IPS DF 6.9 (cell line): ENCODE measurements around the gene C3orf22.

Experiments
- DNase-seq: peaks from one replicate; pipeline ENCODE4 v3.0.0-alpha.2; 2013; ENCODE audit warnings: low read depth, low spot score
- H3K27ac ChIP-seq: one replicate; pipeline ENCODE4 v1.5.1; 2013; ENCODE audit warnings: low read length, control low read depth
- H3K27me3 ChIP-seq: 2 replicates; pipeline ENCODE4 v1.6.1; 2013; ENCODE audit warnings: mild to moderate bottlenecking, low read length; ENCODE audit not compliant: control insufficient read depth, insufficient read depth
- H3K36me3 ChIP-seq: 2 replicates; pipeline ENCODE4 v1.6.1; 2013; ENCODE audit warnings: low read length; ENCODE audit not compliant: control insufficient read depth, insufficient read depth
- H3K4me1 ChIP-seq: 2 replicates; pipeline ENCODE4 v1.6.1; 2013; ENCODE audit warnings: low read length; ENCODE audit not compliant: control insufficient read depth, insufficient read depth
- H3K4me3 ChIP-seq: 2 replicates; pipeline ENCODE4 v1.5.1; 2013; ENCODE audit warnings: mild to moderate bottlenecking, low read length
- H3K9me3 ChIP-seq: 2 replicates; pipeline ENCODE4 v1.6.1; 2013; ENCODE audit warnings: low read length, inconsistent platforms; ENCODE audit not compliant: control insufficient read depth, insufficient read depth
- WGBS: extraction: QIAGEN DNeasy Blood & Tissue Kit; methylation state at CpG from one replicate; pipeline ENCODE4 v1.1.7; 2013; ENCODE audit warnings: mixed read lengths, missing lambda C conversion rate; ENCODE audit not compliant: insufficient read length, insufficient coverage; 5-methylcytosine and 5-hydroxymethylcytosine counted together

Gene C3orf22

GRCh38 chr3:126556637-126557414, 1.9 kb downstream of the C3orf22 start:
- no CpG with 5 or more reads among the region's 8 CpGs for WGBS
- Histone ChIP-seq H3K4me3 (no peak overlapping the region), H3K4me1 (no peaks in the 10 kb centered on the region), H3K36me3 (no peaks in the 10 kb centered on the region), H3K27me3 (no peaks in the 10 kb centered on the region), H3K27ac (no peak overlapping the region), H3K9me3 (no peaks in the 10 kb centered on the region)
- DNase-seq: no peak

- H3K9me3 ChIP-seq: no peaks in the 10 kb centered on the region
- H3K4me3 ChIP-seq: no peak overlapping the region
- H3K4me1 ChIP-seq: no peaks in the 10 kb centered on the region
- no peak overlapping the region for H3K27ac ChIP-seq
- no CpG with 5 or more reads among the region's 10 CpGs for WGBS
- H3K27me3 ChIP-seq: no peaks in the 10 kb centered on the region
- DNase-seq: no peak
- H3K36me3 ChIP-seq: no peaks in the 10 kb centered on the region
Measured at GRCh38 chr3:126555795-126556636, 2.7 kb downstream of the C3orf22 start.

DNA sequence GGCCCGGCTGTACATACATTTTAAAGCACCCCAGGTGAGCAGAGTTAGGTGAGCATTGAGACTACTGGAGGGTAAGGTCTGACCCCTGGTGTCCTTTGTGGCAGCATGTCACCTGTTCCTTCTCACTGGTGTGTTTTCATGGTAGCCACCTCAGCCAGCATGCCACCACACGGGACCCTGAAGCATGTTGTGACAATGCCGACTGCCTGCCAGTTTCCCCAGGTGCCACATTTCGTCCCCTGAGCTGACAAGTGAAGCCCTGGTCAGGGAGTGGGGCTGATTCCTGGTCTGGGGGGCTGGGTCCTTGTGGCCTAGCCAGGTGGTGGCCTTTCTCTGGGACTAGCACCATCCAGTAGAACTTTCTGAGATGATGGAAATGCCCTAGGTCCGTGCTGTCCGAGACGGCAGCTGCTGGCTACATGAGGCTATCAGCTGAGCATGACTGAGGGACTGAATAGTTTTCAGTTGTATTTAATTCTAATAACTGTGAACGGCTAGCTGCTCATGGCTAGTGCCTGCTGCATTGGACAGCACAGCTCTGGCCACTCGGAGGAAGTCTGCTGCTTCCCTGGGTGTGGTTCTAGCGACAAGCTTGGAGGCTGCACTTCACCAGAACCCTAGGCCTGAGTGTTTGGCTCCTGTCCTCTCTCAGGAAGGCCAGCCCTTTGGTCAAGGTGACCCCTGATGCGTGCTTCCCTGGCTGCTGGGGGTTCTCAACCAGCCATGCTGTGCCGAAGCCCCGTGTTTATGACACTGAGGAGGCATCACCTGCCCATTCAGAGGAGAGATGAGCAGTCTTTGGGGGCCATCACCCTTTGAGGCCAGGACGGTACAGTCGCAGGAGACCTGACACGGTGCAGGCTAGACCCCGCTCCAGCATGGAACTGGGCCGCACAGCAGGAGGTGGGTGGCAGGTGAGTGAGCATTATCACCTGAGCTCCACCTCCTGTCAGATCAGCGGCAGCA, 3.9 kb downstream of the C3orf22 start:
- DNase-seq: no peak

DNA sequence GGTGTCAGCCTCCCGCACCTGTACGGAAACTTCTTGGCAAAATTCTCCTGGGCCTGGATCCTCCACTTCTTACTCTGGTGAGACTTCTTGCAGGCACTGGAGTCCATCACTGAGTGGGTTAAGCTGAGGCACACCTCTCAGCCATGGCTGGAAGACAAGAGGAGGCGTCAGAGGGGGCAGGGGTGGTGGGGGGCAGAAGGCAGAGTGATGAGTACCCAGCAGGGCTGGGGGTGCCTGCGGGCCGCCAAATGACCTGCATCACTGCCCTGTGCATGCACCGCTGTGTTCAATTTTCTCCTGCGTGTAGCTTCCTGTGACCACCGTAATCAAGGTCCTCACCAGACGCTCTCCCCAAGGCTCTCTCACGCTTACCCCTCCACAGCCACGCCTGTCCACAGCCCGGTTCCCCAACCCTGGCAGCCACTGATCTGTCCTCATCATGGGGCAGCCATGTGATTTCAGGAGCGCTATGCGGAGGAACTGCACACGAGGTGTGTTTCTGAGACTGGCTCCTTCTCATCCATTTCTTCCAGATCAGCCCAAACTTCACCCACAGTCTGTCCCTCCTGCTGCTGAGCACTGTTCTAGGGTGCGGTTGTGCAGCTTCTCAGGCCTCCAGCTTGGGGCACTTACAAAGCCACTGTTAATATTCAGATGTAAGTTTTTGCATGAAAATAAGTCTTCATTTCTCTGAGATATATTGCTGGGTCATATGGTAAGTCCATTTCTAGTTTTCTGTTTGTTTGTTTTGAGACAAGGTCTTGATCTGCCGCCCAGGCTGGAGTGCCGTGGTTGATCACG, 5.2 kb downstream of the C3orf22 start:
- Histone ChIP-seq H3K27me3 (no peaks in the 10 kb centered on the region), H3K4me1 (peaks cover 4% of the 10 kb centered on the region), H3K9me3 (no peaks in the 10 kb centered on the region), H3K4me3 (no peak overlapping the region), H3K36me3 (no peaks in the 10 kb centered on the region), H3K27ac (no peak overlapping the region)
- DNase-seq: no peak
- no CpG with 5 or more reads among the region's 19 CpGs for WGBS

More for the DNA sequence above, 3.9 kb downstream of the C3orf22 start:
- peaks cover under 1% of the 10 kb centered on the region for H3K4me1 ChIP-seq
- no CpG with 5 or more reads among the region's 19 CpGs for WGBS
- H3K36me3 ChIP-seq: no peaks in the 10 kb centered on the region
- no peak overlapping the region for H3K27ac ChIP-seq
- H3K4me3 ChIP-seq: no peak overlapping the region
- H3K27me3 ChIP-seq: no peaks in the 10 kb centered on the region
- no peaks in the 10 kb centered on the region for H3K9me3 ChIP-seq

DNA sequence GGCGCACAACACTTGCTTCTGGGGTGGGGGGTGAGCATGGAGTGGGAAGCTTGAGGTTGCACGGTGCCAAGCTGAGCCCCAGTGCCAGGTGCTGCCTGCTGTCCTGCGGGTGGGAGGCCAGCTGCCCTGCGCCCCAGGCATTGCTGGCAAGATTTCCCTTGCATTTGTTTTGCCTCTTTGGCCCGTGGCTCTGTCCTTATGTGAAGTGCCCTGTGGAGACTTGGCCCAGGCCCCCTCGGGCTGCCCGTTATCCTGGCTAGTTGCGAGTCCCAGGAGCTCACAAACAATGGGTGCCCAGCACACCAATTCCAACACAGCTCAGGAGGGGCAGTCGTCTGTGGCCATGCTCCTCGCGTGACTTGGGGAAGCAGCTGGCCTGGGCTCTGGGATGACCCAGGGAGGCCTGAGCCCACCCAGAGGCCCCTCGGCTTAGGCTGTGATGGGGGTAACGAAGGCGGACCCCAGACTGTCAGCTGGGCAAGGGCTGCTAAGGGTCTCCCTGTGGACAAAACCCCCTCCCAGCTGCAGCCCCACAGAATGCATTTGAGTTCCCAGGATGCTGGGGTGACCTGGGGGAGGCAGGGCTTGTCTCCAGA, 5.9 kb downstream of the C3orf22 start:
- no peaks in the 10 kb centered on the region for H3K36me3 ChIP-seq
- H3K9me3 ChIP-seq: no peaks in the 10 kb centered on the region
- no peak overlapping the region for H3K27ac ChIP-seq
- H3K4me1 ChIP-seq: peaks cover 6% of the 10 kb centered on the region
- whole genome bisulfite sequencing: no CpG with 5 or more reads among the region's 14 CpGs
- H3K4me3 ChIP-seq: no peak overlapping the region
- no peaks in the 10 kb centered on the region for H3K27me3 ChIP-seq
- DNase-seq: no peak

DNA sequence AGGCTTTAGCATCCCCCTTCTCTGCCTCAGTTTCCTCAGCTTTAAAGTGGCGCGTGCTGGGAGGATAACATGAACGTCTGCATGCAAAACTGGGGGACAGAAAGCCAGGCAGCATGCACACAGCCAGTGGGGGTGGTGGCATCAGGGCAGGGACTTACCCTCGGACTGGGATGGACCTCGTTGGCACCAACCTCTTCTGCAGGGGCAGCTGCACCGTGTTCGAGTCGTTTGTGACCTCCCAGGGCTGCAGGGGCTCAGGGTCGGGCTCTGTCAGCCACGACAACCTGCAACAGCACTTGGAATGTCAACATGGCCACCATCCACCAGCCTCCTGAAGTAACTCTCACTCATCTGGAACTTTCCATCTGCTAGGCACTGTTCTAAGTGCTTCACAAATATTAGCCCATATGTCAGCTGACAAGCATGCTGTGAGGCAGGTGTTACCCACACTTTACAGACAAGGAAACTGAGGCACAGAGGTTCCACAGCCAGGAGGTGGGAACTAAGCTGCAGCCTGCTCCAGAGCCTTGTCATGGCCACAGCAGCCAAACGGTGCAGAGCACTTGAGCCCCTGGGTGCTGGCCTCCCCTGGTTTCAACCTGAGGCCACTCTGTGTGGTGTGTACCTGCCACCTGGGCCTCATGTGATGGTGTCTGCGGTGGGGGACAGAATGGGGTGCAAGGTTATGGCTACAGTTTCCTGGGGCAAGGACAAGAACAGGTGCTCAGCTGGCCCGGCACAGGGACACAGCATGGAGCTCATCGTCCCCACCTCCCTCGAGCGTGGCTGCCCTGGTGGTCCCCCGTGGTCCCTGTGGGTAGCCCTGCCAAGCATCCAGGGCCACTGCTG, 6.7 kb downstream of the C3orf22 start:
- no peak overlapping the region for H3K27ac ChIP-seq
- H3K4me3 ChIP-seq: no peak overlapping the region
- DNase-seq: no peak
- H3K4me1 ChIP-seq: peaks cover 7% of the 10 kb centered on the region
- H3K27me3 ChIP-seq: no peaks in the 10 kb centered on the region
- H3K36me3 ChIP-seq: no peaks in the 10 kb centered on the region
- H3K9me3 ChIP-seq: no peaks in the 10 kb centered on the region
- WGBS: no CpG with 5 or more reads among the region's 17 CpGs

- no peak overlapping the region for H3K27ac ChIP-seq
- H3K4me1 ChIP-seq: peaks cover 7% of the 10 kb centered on the region
- no peaks in the 10 kb centered on the region for H3K9me3 ChIP-seq
- no peak for DNase-seq
- H3K4me3 ChIP-seq: no peak overlapping the region
- H3K27me3 ChIP-seq: no peaks in the 10 kb centered on the region
- no CpG with 5 or more reads among the region's 13 CpGs for WGBS
- H3K36me3 ChIP-seq: no peaks in the 10 kb centered on the region
Measured at GRCh38 chr3:126551121-126551838, 7.5 kb downstream of the C3orf22 start.

DNA sequence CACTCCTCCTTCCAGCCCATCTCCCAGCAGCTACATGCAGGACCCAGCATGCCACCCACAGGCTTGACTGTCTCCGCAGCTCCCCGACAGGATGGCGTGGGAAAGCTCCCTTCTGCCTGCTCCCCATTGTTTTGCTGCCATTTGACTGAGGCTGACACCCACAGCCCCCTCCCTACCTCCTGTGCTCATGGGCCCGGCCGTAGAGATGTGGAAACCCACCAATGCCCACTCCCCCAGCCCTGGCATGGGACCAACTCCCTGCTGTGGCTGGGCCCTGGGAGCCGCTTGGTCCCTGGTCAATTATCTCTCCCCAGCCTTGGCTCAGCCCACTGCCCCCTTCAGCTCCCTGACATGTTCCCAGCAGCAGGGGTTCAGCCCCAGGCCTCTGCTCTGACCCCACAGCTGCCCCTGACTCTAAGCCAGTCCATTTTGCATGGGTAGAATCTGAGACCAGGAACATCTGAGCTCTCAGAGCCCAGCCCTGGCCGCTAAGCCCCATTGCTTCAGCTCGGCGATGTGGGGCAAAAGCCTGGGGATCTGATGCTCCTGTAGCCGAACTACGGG, 8.2 kb downstream of the C3orf22 start:
- no CpG with 5 or more reads among the region's 11 CpGs for WGBS
- DNase-seq: no peak
- Histone ChIP-seq H3K27ac (no peak overlapping the region), H3K27me3 (no peaks in the 10 kb centered on the region), H3K36me3 (no peaks in the 10 kb centered on the region), H3K4me3 (no peak overlapping the region), H3K4me1 (peaks cover 7% of the 10 kb centered on the region), H3K9me3 (no peaks in the 10 kb centered on the region)
